Stimulated activated effector memory CD8-positive, alpha-beta T cell treated with anti-CD3 and anti-CD28 coated beads, Interleukin-12 subunit alpha, Interleukin-12 subunit beta, amount 100 ng/mL, for 72 hours (primary cell): ENCODE measurements around the gene ZNF57.
"Not testable (repeated sequence)": the region's sequence is repeated elsewhere in the genome, so short reads cannot be mapped to it uniquely, and the experiment has no call there.

Experiments
- ATAC-seq: fragments of 150-1000 bp; cut with Tn5 transposase; 2 replicates; pipeline ENCODE4 v1.10.0; 2021
- DNase-seq, 2 donors: peaks; one replicate each; pipeline ENCODE4 v3.0.0; 2021 to 2022; ENCODE audit warnings: low spot score in 2 of 2
- H3K27ac Mint-ChIP-seq: one replicate; pipeline ENCODE4 v1.8.0; 2022; ENCODE audit warnings: mild to moderate bottlenecking, mixed read lengths
- H3K36me3 Mint-ChIP-seq: one replicate; pipeline ENCODE4 v1.8.0; 2022; ENCODE audit warnings: mild to moderate bottlenecking, mixed read lengths
- H3K4me1 Mint-ChIP-seq: one replicate; pipeline ENCODE4 v1.8.0; 2022; ENCODE audit warnings: mixed read lengths
- H3K4me3 Mint-ChIP-seq: one replicate; pipeline ENCODE4 v1.8.0; 2022; ENCODE audit warnings: mild to moderate bottlenecking, mixed read lengths
- H3K9me3 Mint-ChIP-seq: one replicate; pipeline ENCODE4 v1.8.0; 2022; ENCODE audit warnings: mixed read lengths

Gene ZNF57

GRCh38 chr19:2883686-2884439, 16.9 kb upstream of the ZNF57 start:
- H3K4me3 Mint-ChIP-seq = no peak overlapping the region
- no peak overlapping the region for H3K27ac Mint-ChIP-seq
- ATAC-seq (no peak), DNase-seq (no peak)
- H3K9me3 Mint-ChIP-seq = no peaks in the 10 kb centered on the region
- H3K36me3 Mint-ChIP-seq = no peaks in the 10 kb centered on the region
- no peaks in the 10 kb centered on the region for H3K4me1 Mint-ChIP-seq

- no peak overlapping the region for H3K27ac Mint-ChIP-seq
- no peaks in the 10 kb centered on the region for H3K9me3 Mint-ChIP-seq
- DNase-seq (no peak), ATAC-seq (no peak)
- no peaks in the 10 kb centered on the region for H3K36me3 Mint-ChIP-seq
- H3K4me3 Mint-ChIP-seq = no peak overlapping the region
- H3K4me1 Mint-ChIP-seq = no peaks in the 10 kb centered on the region
These were observed 15.0 kb upstream of the ZNF57 start for GRCh38 chr19:2885736-2886135.

GRCh38 chr19:2887391-2887914, 13.3 kb upstream of the ZNF57 start:
- Mint-ChIP-seq H3K9me3 (no peaks in the 10 kb centered on the region), H3K36me3 (no peaks in the 10 kb centered on the region), H3K4me1 (no peaks in the 10 kb centered on the region), H3K4me3 (no peak overlapping the region), H3K27ac (no peak overlapping the region)
- DNase-seq = peak in 1 of 2 donors; percentile 56
- ATAC-seq = peak; percentile 32

- Mint-ChIP-seq H3K4me3 (peak overlapping the region; percentile 38), H3K27ac (no peak overlapping the region), H3K4me1 (no peaks in the 10 kb centered on the region), H3K36me3 (no peaks in the 10 kb centered on the region), H3K9me3 (no peaks in the 10 kb centered on the region)
- peak; percentile 69 for ATAC-seq
- peak; percentile 12 to 64 for DNase-seq
These were observed 11.9 kb upstream of the ZNF57 start for GRCh38 chr19:2888731-2889224.

GRCh38 chr19:2890531-2890930, 10.2 kb upstream of the ZNF57 start:
- not testable (repeated sequence) for H3K9me3 Mint-ChIP-seq, H3K36me3 Mint-ChIP-seq, ATAC-seq, H3K4me3 Mint-ChIP-seq, H3K27ac Mint-ChIP-seq, DNase-seq, H3K4me1 Mint-ChIP-seq

GRCh38 chr19:2896694-2897093, 4.0 kb upstream of the ZNF57 start:
- Mint-ChIP-seq H3K36me3 (peaks cover 6% of the 10 kb centered on the region), H3K9me3 (peaks cover 3% of the 10 kb centered on the region), H3K4me3 (no peak overlapping the region), H3K4me1 (peaks cover 10% of the 10 kb centered on the region), H3K27ac (no peak overlapping the region)
- DNase-seq = no peak
- no peak for ATAC-seq

GRCh38 chr19:2902590-2903218, 2.0 kb downstream of the ZNF57 start:
- no peaks in the 10 kb centered on the region for H3K9me3 Mint-ChIP-seq
- DNase-seq = no peak
- H3K4me3 Mint-ChIP-seq = peak overlapping the region; percentile 97
- ATAC-seq = no peak
- H3K27ac Mint-ChIP-seq = no peak overlapping the region
- H3K4me1 Mint-ChIP-seq = peaks cover 26% of the 10 kb centered on the region
- H3K36me3 Mint-ChIP-seq = peaks cover 6% of the 10 kb centered on the region

GRCh38 chr19:2903326-2903725, 2.6 kb downstream of the ZNF57 start:
- peaks cover 26% of the 10 kb centered on the region for H3K4me1 Mint-ChIP-seq
- not testable (repeated sequence) for H3K27ac Mint-ChIP-seq, H3K4me3 Mint-ChIP-seq, ATAC-seq, DNase-seq, H3K36me3 Mint-ChIP-seq, H3K9me3 Mint-ChIP-seq

GRCh38 chr19:2905918-2906519, 5.3 kb downstream of the ZNF57 start:
- ATAC-seq (no peak), DNase-seq (no peak)
- Mint-ChIP-seq H3K4me3 (no peak overlapping the region), H3K4me1 (peaks cover 33% of the 10 kb centered on the region), H3K36me3 (peaks cover 4% of the 10 kb centered on the region), H3K27ac (no peak overlapping the region), H3K9me3 (no peaks in the 10 kb centered on the region)

- peaks cover 4% of the 10 kb centered on the region for H3K36me3 Mint-ChIP-seq
- H3K27ac Mint-ChIP-seq = no peak overlapping the region
- no peak overlapping the region for H3K4me3 Mint-ChIP-seq
- H3K9me3 Mint-ChIP-seq = no peaks in the 10 kb centered on the region
- peaks cover 32% of the 10 kb centered on the region for H3K4me1 Mint-ChIP-seq
- ATAC-seq = no peak
- no peak for DNase-seq
These were observed 6.0 kb downstream of the ZNF57 start for GRCh38 chr19:2906631-2907195.

- Mint-ChIP-seq H3K36me3 (peaks cover 28% of the 10 kb centered on the region), H3K4me3 (peak overlapping the region; percentile 52), H3K4me1 (peaks cover 34% of the 10 kb centered on the region), H3K9me3 (peaks cover 6% of the 10 kb centered on the region), H3K27ac (peak overlapping the region; percentile 83)
- ATAC-seq (peak; percentile 97), DNase-seq (no peak)
These were observed 11.6 kb downstream of the ZNF57 start for GRCh38 chr19:2912306-2912705.

- Mint-ChIP-seq H3K4me1 (peaks cover 7% of the 10 kb centered on the region), H3K36me3 (peaks cover 42% of the 10 kb centered on the region), H3K4me3 (no peak overlapping the region), H3K27ac (no peak overlapping the region), H3K9me3 (peaks cover 6% of the 10 kb centered on the region)
- no peak for DNase-seq
- ATAC-seq = no peak
These were observed 16.8 kb downstream of the ZNF57 start for GRCh38 chr19:2917275-2918184.

GRCh38 chr19:2922987-2923386, 22.3 kb downstream of the ZNF57 start:
- DNase-seq (no peak), ATAC-seq (no peak)
- Mint-ChIP-seq H3K36me3 (peaks cover 12% of the 10 kb centered on the region), H3K4me3 (no peak overlapping the region), H3K27ac (no peak overlapping the region), H3K4me1 (no peaks in the 10 kb centered on the region), H3K9me3 (no peaks in the 10 kb centered on the region)

- DNase-seq = no peak
- Mint-ChIP-seq H3K4me3 (no peak overlapping the region), H3K4me1 (no peaks in the 10 kb centered on the region)
These were observed 22.8 kb downstream of the ZNF57 start for GRCh38 chr19:2923510-2923909.

More at GRCh38 chr19:2923510-2923909, 22.8 kb downstream of the ZNF57 start:
- Mint-ChIP-seq H3K27ac (no peak overlapping the region), H3K9me3 (no peaks in the 10 kb centered on the region), H3K36me3 (peaks cover 6% of the 10 kb centered on the region)
- no peak for ATAC-seq
